Measurements from ENCODE around the gene KCNMA1. TPM values are rescaled to one million over a fixed set of nuclear protein-coding genes. Genes with fewer than 3 reads are reported as not detected.

KCNMA1 gene
- total RNA-seq, 8 experiments from 2014 or later = 4.3 to 81.4 (median 17.3) TPM

- in situ Hi-C loops (cut with MboI; ENCODE audit: low pct_unique_long_range_greater_than_20kb in 2 of 9, low sequenced_read_pairs in 9 of 9, unreplicated experiment in 9 of 9) = loop anchor here in 1 of 9 experiments (25.0 kb wide), 1 partner anchor 1259 kb away; no protein-coding TSS in a partner anchor
- Histone ChIP-seq H3K4me3 (no peak overlapping the region), H3K4me1 (replicated peaks in 1 of 2) (peaks cover 27 to 49% of the 10 kb centered on the region in 2 donors), H3K27ac (peak overlapping the region; percentile 48 to 50)
- peak in 3 of 8 experiments; percentile 62 to 70 (median 66) for ATAC-seq (replicated peaks in 6 of 8)
- 0 to 100% (median 70%) methylated on average over 1 to 4 of the region's 4 CpGs; no CpG with 5 or more reads in 1 of the 10 experiments for WGBS, 10 experiments
Observed at GRCh38 chr10:77120666-77121376, 516.8 kb downstream of the KCNMA1 start.

DNA sequence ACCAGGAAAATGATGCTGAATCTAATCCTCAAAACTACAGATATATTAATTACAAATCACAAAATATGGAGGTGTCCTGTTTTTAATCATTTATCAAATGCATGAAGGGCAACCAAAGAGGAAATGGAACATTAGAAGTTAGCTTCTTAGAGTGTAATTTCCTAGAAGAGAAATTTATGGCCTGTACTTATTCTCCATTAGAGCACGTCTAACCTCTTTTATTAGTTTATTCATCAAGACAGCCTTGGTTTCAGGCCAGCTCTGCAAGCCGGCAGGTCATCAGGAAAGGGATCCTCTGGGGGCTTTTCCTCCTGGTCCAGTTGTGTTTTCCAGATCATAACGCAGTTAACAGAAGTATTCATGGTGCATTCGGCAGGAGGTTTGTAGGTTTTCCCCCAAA is 517.6 kb downstream of the KCNMA1 start:
- ATAC-seq (replicated peaks in 6 of 8) = peak in 5 of 8 experiments; percentile 42 to 64 (median 56)
- H3K4me3 ChIP-seq = no peak overlapping the region
- in situ Hi-C loops (cut with MboI; ENCODE audit: low pct_unique_long_range_greater_than_20kb in 2 of 9, low sequenced_read_pairs in 9 of 9, unreplicated experiment in 9 of 9) = loop anchor here in 1 of 9 experiments (25.0 kb wide), 1 partner anchor 1258 kb away; no protein-coding TSS in a partner anchor
- WGBS, 10 experiments = 32 to 80% (median 50%) methylated on average over 1 to 3 of the region's 4 CpGs; no CpG with 5 or more reads in 5 of the 10 experiments
- peaks cover 23 to 44% of the 10 kb centered on the region in 2 donors for H3K4me1 ChIP-seq (replicated peaks in 1 of 2)
- peak overlapping the region; percentile 9 to 50 for H3K27ac ChIP-seq

- Histone ChIP-seq H3K4me1 (replicated peaks in 1 of 2) (peaks cover 13 to 35% of the 10 kb centered on the region in 2 donors), H3K27ac (no peak overlapping the region), H3K4me3 (no peak overlapping the region)
- 57 to 100% (median 100%) methylated on average over 1 to 6 of the region's 8 CpGs; no CpG with 5 or more reads in 5 of the 10 experiments for WGBS, 10 experiments
- in situ Hi-C loops (cut with MboI; ENCODE audit: low pct_unique_long_range_greater_than_20kb in 2 of 9, low sequenced_read_pairs in 9 of 9, unreplicated experiment in 9 of 9) = loop anchor here in 1 of 9 experiments (25.0 kb wide), 1 partner anchor 1256 kb away; no protein-coding TSS in a partner anchor
- ATAC-seq (replicated peaks in 6 of 8) = no peak
Observed at GRCh38 chr10:77118603-77119282, 518.9 kb downstream of the KCNMA1 start.

- Histone ChIP-seq H3K4me3 (no peak overlapping the region), H3K4me1 (replicated peaks in 1 of 2) (peaks cover 13 to 35% of the 10 kb centered on the region in 2 donors), H3K27ac (no peak overlapping the region)
- 60 to 100% (median 85%) methylated on average over 1 to 2 of the region's 2 CpGs; no CpG with 5 or more reads in 2 of the 10 experiments for WGBS, 10 experiments
- no peak for ATAC-seq (replicated peaks in 6 of 8)
- in situ Hi-C loops (cut with MboI; ENCODE audit: low pct_unique_long_range_greater_than_20kb in 2 of 9, low sequenced_read_pairs in 9 of 9, unreplicated experiment in 9 of 9) = loop anchor here in 1 of 9 experiments (25.0 kb wide), 1 partner anchor 1255 kb away; no protein-coding TSS in a partner anchor
Observed at GRCh38 chr10:77117501-77117900, 520.1 kb downstream of the KCNMA1 start.

GRCh38 chr10:77116904-77117303 is 520.7 kb downstream of the KCNMA1 start:
- Histone ChIP-seq H3K27ac (no peak overlapping the region), H3K4me1 (replicated peaks in 1 of 2) (peaks cover 17 to 33% of the 10 kb centered on the region in 2 donors), H3K4me3 (no peak overlapping the region)
- no peak for ATAC-seq (replicated peaks in 6 of 8)
- in situ Hi-C loops (cut with MboI; ENCODE audit: low pct_unique_long_range_greater_than_20kb in 2 of 9, low sequenced_read_pairs in 9 of 9, unreplicated experiment in 9 of 9) = loop anchor here in 1 of 9 experiments (25.0 kb wide), 1 partner anchor 1255 kb away; no protein-coding TSS in a partner anchor
- 41 to 100% (median 71%) methylated on average over 1 to 2 of the region's 2 CpGs; no CpG with 5 or more reads in 4 of the 10 experiments for WGBS, 10 experiments

DNA sequence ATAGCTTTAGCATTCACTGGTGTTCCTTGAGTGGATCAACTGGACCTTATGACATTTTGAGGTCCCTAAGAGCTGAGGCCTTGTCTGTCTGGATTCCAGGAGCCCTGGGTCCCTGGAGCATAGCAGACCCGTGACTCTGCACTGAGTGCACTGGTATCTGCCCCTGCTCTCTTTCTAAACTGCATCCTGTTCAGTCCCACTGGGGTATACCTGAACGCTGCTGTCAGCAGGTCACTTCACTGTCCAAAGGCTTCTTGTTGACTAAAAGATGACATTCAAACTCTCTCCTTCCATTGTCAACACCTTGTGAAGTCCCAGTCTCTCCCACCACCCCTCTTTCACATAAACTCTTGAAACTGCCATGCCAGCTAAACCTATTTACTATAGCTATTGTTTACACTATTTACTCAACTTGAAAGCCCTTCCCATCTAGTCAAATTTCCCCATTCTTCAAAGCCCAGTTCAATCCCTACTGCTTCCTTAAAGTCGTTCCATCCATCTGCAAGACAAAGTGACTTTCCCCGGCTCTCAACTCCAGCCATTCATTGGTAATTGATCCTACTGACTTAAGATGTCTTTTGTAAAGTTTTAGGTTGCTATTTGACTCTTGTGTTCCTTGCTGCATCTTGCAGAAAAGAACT is 523.3 kb downstream of the KCNMA1 start:
- no peak for ATAC-seq (replicated peaks in 6 of 8)
- in situ Hi-C loops (cut with MboI; ENCODE audit: low pct_unique_long_range_greater_than_20kb in 2 of 9, low sequenced_read_pairs in 9 of 9, unreplicated experiment in 9 of 9) = loop anchor here in 1 of 9 experiments (25.0 kb wide), 1 partner anchor 1252 kb away; no protein-coding TSS in a partner anchor
- H3K27ac ChIP-seq = no peak overlapping the region
- peaks cover 9 to 16% of the 10 kb centered on the region in 2 donors for H3K4me1 ChIP-seq (replicated peaks in 1 of 2)
- H3K4me3 ChIP-seq = no peak overlapping the region
- 7 to 66% (median 37%) methylated on average over 2 to 3 of the region's 4 CpGs; no CpG with 5 or more reads in 2 of the 10 experiments for WGBS, 10 experiments

DNA sequence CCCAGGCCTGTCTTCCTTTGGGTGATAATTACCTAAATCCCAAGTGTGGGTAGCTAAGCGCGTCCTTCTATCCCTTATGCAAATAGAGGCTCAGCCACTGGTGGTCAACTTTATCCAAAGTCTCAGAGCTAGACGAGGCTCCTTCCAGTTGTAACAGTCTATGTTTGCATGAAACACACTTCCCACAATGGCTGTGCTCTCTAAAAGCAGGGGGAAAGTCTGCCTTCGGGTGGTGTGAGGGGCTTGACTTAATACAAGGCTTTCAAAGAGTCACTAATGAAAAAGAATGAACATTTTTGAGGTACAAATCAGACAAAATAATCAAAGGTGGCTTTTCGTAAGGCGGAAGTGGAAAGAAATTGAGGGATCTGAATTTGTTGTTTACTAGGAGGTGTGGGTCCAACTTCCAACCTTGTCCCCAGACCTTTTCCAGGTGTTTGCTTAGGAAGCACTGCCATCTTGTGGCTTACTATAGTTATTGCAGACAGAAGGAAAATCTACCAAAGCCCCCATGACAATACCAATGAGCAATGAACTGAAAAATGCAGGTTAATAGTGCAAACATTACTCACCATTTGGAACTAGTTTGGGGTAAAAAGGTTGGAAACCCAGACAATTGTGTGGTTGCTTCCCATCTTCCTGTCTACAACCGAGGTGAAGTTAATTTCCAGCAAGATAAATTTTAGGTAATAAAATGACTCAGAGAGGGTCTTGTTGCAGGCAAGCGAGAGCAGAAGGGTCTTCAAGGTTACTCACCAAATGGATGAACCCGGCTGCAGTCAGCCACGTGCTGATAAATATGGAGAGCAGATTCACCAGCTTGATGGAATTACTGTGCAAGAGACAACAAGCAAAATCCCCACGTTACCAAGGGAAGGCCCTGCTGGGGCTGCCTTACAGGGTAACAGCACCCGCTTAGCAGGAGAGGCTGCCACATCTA is 525.7 kb downstream of the KCNMA1 start:
- 0 to 64% (median 33%) methylated on average over 2 to 11 of the region's 12 CpGs for WGBS, 10 experiments
- no peak overlapping the region for H3K27ac ChIP-seq
- H3K4me3 ChIP-seq = no peak overlapping the region
- peak; percentile 71 to 89 (median 80) for ATAC-seq (replicated peaks in 6 of 8)
- peaks cover 9 to 18% of the 10 kb centered on the region in 2 donors for H3K4me1 ChIP-seq (replicated peaks in 1 of 2)
- in situ Hi-C loops (cut with MboI; ENCODE audit: low pct_unique_long_range_greater_than_20kb in 2 of 9, low sequenced_read_pairs in 9 of 9, unreplicated experiment in 9 of 9) = loop anchor here in 1 of 9 experiments (25.0 kb wide), 1 partner anchor 1250 kb away; no protein-coding TSS in a partner anchor

GRCh38 chr10:77110757-77111156 is 526.9 kb downstream of the KCNMA1 start:
- peaks cover 9 to 18% of the 10 kb centered on the region in 2 donors for H3K4me1 ChIP-seq (replicated peaks in 1 of 2)
- H3K4me3 ChIP-seq = no peak overlapping the region
- in situ Hi-C loops (cut with MboI; ENCODE audit: low pct_unique_long_range_greater_than_20kb in 2 of 9, low sequenced_read_pairs in 9 of 9, unreplicated experiment in 9 of 9) = loop anchor here in 1 of 9 experiments (25.0 kb wide), 1 partner anchor 1248 kb away; no protein-coding TSS in a partner anchor
- ATAC-seq (replicated peaks in 6 of 8) = no peak
- no peak overlapping the region for H3K27ac ChIP-seq
- 70 to 100% (median 84%) methylated on average over 1 to 4 of the region's 4 CpGs; no CpG with 5 or more reads in 6 of the 10 experiments for WGBS, 10 experiments

DNA sequence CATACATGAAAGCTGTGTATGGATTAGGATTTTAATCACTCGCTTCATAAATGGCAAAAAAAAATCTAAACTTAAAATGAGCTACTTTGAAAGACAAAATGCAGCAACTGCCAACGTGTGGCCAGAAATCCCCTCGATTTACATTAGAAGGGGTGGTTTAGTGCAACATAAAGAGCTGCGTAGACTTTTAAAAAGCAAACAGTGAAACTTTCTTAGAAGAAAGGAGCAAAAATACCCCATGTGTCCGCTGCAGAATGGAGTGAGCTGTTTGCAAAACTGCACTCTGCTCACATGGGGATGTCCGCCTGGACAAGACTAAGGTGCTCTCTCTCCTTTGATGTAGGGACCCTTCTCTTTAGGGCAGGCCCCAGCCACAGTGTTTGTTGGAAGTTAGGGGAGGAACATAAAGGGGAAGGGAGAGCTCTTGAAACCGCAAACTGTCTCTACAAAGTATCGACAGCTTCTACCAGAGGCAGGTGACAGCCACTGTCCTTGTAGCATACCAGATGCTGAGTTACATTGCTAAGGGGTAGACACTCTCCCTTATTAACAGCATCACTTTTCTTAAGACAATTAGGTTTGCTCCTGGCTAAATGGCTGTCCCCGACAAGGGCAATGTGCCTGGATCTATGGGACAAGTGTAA is 528.1 kb downstream of the KCNMA1 start:
- H3K27ac ChIP-seq = no peak overlapping the region
- 0 to 100% (median 62%) methylated on average over 2 to 9 of the region's 9 CpGs for WGBS, 10 experiments
- peaks cover 9 to 18% of the 10 kb centered on the region in 2 donors for H3K4me1 ChIP-seq (replicated peaks in 1 of 2)
- ATAC-seq (replicated peaks in 6 of 8) = peak in 3 of 8 experiments; percentile 10 to 27 (median 23)
- in situ Hi-C loops (cut with MboI; ENCODE audit: low pct_unique_long_range_greater_than_20kb in 2 of 9, low sequenced_read_pairs in 9 of 9, unreplicated experiment in 9 of 9) = loop anchor here in 1 of 9 experiments (25.0 kb wide), 1 partner anchor 1247 kb away; no protein-coding TSS in a partner anchor
- H3K4me3 ChIP-seq = no peak overlapping the region

DNA sequence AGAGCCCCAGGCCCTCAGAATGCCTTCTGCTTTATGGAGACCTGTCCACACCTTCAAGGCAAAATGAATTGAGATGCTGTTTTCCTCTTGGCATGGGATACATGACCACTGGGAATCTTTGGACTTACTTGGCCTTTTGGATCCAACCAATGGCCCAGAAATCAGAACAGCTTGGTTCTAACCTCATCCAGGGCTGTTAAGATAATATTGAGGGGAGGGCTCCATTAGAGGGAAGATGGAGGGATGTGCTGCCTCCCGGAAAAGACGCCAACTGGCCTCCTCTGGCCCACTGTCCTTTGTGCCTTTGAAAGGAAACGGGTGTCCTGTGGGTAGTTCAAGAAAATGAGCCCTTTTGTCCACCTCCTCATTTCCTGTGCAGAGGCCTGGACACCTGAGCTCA is 530.9 kb downstream of the KCNMA1 start:
- H3K27ac ChIP-seq = no peak overlapping the region
- ATAC-seq (replicated peaks in 6 of 8) = no peak
- in situ Hi-C loops (cut with MboI; ENCODE audit: low pct_unique_long_range_greater_than_20kb in 2 of 9, low sequenced_read_pairs in 9 of 9, unreplicated experiment in 9 of 9) = loop anchor here in 1 of 9 experiments (25.0 kb wide), 1 partner anchor 1244 kb away; no protein-coding TSS in a partner anchor
- no peak overlapping the region for H3K4me3 ChIP-seq
- peaks cover 2 to 17% of the 10 kb centered on the region in 2 donors for H3K4me1 ChIP-seq (replicated peaks in 1 of 2)
- 60 to 100% (median 93%) methylated on average over 1 to 3 of the region's 3 CpGs; no CpG with 5 or more reads in 6 of the 10 experiments for WGBS, 10 experiments

DNA sequence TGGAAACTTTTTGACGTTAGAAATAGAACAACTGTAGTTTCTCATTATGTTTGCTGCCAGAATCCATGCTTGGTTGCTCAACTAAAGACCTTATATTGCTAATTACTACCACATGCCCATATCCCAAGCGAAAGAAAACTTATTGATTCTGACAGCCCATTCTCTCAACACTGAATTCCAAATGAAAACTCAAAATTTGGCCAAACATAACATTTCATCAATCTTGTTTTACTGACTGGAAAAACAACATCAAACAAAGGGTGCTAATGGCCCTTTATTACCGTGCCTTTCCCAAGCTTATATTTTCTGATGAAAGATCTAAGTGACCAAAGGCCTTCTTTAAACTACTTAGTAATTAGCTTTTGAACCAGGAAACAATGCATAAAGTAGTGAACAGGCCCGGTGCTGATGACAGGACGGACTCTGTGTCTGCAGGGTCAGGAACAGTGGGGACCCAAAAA is 531.8 kb downstream of the KCNMA1 start:
- ATAC-seq (replicated peaks in 6 of 8) = peak in 1 of 8 experiments; percentile 20
- Histone ChIP-seq H3K4me3 (no peak overlapping the region), H3K27ac (no peak overlapping the region), H3K4me1 (replicated peaks in 1 of 2) (peaks cover 0 to 15% of the 10 kb centered on the region in 2 donors)
- in situ Hi-C loops (cut with MboI; ENCODE audit: low pct_unique_long_range_greater_than_20kb in 2 of 9, low sequenced_read_pairs in 9 of 9, unreplicated experiment in 9 of 9) = loop anchor here in 1 of 9 experiments (25.0 kb wide), 1 partner anchor 1243 kb away; no protein-coding TSS in a partner anchor
- WGBS, 10 experiments = 10 to 93% (median 61%) methylated on average over 3 to 5 of the region's 5 CpGs; no CpG with 5 or more reads in 1 of the 10 experiments
